Upper lobe of left lung (tissue), 6 donors: ENCODE measurements around the gene CHKA. TPM values are rescaled to one million over a fixed set of nuclear protein-coding genes. Genes with fewer than 3 reads are reported as not detected.
A peak's percentile ranks its signal among the peaks of the same experiment; 100 is the strongest.

ENCODE experiments used
- ATAC-seq, 2 donors: fragments of 200-7000 bp; cut with Tn5 transposase; one replicate each; pipeline ENCODE4 v1.9.1; 2022; ENCODE audit warnings: mild to moderate bottlenecking in 2 of 2, moderate library complexity in 2 of 2; ENCODE audit not compliant: low FRiP score in 2 of 2
- DNase-seq, 2 donors: peaks; one replicate each; pipeline ENCODE4 v3.0.0-alpha.2; 2019 to 2020
- H3K27ac ChIP-seq, 4 donors: fragments of 200-600 bp; sonication (generic); one replicate each; pipeline ENCODE4 v1.5.1; 2016 to 2019
- H3K27me3 ChIP-seq, 4 donors: fragments of 200-600 bp; sonication (generic); one replicate each; pipeline ENCODE4 v1.5.1; 2017 to 2019
- H3K36me3 ChIP-seq, 4 donors: fragments of 200-600 bp; sonication (generic); one replicate each; pipeline ENCODE4 v1.5.1; 2016 to 2019
- H3K4me1 ChIP-seq, 4 donors: fragments of 200-600 bp; sonication (generic); one replicate each; pipeline ENCODE4 v1.5.1; 2018 to 2019
- H3K4me3 ChIP-seq, 4 donors: fragments of 200-600 bp; sonication (generic); one replicate each; pipeline ENCODE4 v1.5.1; 2017 to 2019; ENCODE audit warnings: mild to moderate bottlenecking in 2 of 4, moderate library complexity in 1 of 4
- H3K9me3 ChIP-seq, 4 donors: fragments of 200-600 bp; sonication (generic); one replicate each; pipeline ENCODE4 v1.5.1; 2018 to 2019
- EP300 ChIP-seq, 4 donors: sonication (generic); formaldehyde crosslinking; IDR thresholded peaks; one replicate each; pipeline ENCODE4 v1.5.1; 2017; ENCODE audit warnings: antibody characterized with exemption in 4 of 4, control low read depth in 2 of 4
- POLR2A ChIP-seq, 4 donors: fragments of 450-650 bp; IDR thresholded peaks; one replicate each; pipeline ENCODE4 v1.5.1; 2016 to 2017; ENCODE audit warnings: antibody characterized with exemption in 4 of 4, mild to moderate bottlenecking in 2 of 4
- POLR2AphosphoS5 ChIP-seq, 2 donors: sonication (generic); formaldehyde crosslinking; IDR thresholded peaks; one replicate each; pipeline ENCODE4 v1.5.1; 2017; ENCODE audit warnings: antibody characterized with exemption in 2 of 2
- WGBS, 2 donors: methylation state at CpG; one replicate each; pipeline ENCODE4 v1.1.5; 2017 to 2018; 5-methylcytosine and 5-hydroxymethylcytosine counted together
- total RNA-seq, 6 donors: library from RNA; depleted of rRNA in 4 of 6; stranded (reverse); fragments of >200 nt in 4 of 6; gene quantifications; one replicate each; pipeline versions ENCODE4 v1.1.0 to v1.2.1, GENCODE V29; 2016 to 2021
- TF ChIP-seq, protein P1 (sequence below), 6 experiments: fragments of 450-650 bp in 4 of 6; fragments of 200-600 bp in 2 of 6; sonication (generic) in 2 of 6; IDR thresholded peaks; one replicate each; pipeline ENCODE4 v1.5.1; 2016 to 2019; ENCODE audit warnings: antibody characterized with exemption in 6 of 6
- donor health status: DM: no; HTN: no; CAD: no; lungs with moderate emphysema.
- donor health status: DM: no; HTN: yes; CAD: no; lungs with severe emphysema.

CHKA gene
- total RNA-seq, 6 donors from 2014 or later: 34.5 to 128 (median 59.1) TPM

DNA sequence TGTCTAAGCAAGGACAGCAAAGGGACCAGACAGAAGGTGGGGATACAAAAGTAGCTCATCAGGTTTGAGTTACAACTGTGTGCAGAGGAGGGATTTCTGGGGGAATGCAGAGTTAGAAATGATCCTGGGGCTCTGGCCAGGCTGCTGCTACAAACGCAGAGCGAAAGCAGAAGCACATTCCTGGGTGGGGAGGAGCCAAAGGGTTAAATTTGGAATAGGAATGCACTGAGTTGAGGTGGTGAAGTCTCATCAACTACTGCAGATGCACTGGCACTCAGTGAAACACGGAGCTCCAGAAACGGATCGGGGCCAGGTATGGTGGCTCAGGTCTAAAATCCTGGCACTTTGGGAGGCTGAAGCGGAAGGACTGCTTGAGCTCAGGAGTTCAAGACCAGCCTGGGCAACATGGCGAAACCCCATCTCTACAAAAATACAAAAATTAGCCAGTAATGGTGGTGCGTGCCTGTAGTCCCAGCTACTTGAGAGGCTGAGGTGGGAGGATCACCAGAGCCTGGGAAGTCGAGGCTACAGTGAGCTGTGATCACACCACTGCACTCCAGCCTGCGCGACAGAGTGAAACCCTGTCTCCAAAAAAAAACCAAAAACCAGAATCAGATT lies 3.2 kb downstream of the CHKA start:
- DNase-seq: no peak
- ATAC-seq: no peak
- Histone ChIP-seq H3K36me3 (no peaks in the 10 kb centered on the region), H3K9me3 (no peaks in the 10 kb centered on the region), H3K27me3 (no peaks in the 10 kb centered on the region), H3K27ac (peak overlapping the region; percentile 87 to 99 (median 98)), H3K4me1 (peaks cover 28 to 55% (median 38%) of the 10 kb centered on the region in 4 donors), H3K4me3 (peak overlapping the region in 1 of 4 donors; percentile 71)
- TF ChIP-seq EP300 (IDR thresholded peaks at IDR 0.05) (no peak), POLR2AphosphoS5 (IDR thresholded peaks at IDR 0.05) (no peak), POLR2A (IDR thresholded peaks at IDR 0.05) (no peak)
- TF ChIP-seq, protein P1, sequence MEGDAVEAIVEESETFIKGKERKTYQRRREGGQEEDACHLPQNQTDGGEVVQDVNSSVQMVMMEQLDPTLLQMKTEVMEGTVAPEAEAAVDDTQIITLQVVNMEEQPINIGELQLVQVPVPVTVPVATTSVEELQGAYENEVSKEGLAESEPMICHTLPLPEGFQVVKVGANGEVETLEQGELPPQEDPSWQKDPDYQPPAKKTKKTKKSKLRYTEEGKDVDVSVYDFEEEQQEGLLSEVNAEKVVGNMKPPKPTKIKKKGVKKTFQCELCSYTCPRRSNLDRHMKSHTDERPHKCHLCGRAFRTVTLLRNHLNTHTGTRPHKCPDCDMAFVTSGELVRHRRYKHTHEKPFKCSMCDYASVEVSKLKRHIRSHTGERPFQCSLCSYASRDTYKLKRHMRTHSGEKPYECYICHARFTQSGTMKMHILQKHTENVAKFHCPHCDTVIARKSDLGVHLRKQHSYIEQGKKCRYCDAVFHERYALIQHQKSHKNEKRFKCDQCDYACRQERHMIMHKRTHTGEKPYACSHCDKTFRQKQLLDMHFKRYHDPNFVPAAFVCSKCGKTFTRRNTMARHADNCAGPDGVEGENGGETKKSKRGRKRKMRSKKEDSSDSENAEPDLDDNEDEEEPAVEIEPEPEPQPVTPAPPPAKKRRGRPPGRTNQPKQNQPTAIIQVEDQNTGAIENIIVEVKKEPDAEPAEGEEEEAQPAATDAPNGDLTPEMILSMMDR (IDR thresholded peaks at IDR 0.05): no peak
- WGBS, 2 donors: 78 to 84% methylated on average over 11 of the region's 11 CpGs

DNA sequence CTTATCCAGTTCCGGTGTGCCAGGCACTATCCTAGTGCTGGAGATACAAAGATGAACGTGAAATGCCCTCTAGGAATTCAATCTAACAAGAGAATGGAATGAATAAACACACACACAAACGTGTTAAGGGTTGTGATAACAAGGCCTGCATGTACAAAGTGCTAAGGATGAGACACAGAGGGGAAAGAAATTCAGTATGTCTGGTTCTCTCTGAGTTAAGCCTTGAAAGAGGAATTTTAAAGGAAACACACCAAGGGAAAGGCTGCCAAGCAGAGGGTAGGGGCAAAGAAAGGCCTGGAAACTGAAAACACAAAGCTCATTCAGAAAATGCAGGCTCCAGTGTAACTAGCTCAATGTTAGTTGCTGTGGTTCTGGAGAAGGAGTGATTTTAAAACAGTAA lies 4.2 kb downstream of the CHKA start:
- no peaks in the 10 kb centered on the region for H3K9me3 ChIP-seq
- peaks cover 23 to 50% (median 33%) of the 10 kb centered on the region in 4 donors for H3K4me1 ChIP-seq
- no peak for TF ChIP-seq POLR2A (IDR thresholded peaks at IDR 0.05)
- TF ChIP-seq, protein P1 (IDR thresholded peaks at IDR 0.05): no peak
- no peak for TF ChIP-seq EP300 (IDR thresholded peaks at IDR 0.05)
- TF ChIP-seq POLR2AphosphoS5 (IDR thresholded peaks at IDR 0.05): no peak
- no peak for ATAC-seq
- no peaks in the 10 kb centered on the region for H3K27me3 ChIP-seq
- H3K4me3 ChIP-seq: no peak overlapping the region
- H3K27ac ChIP-seq: peak overlapping the region in 1 of 4 donors; percentile 98
- H3K36me3 ChIP-seq: no peaks in the 10 kb centered on the region
- no peak for DNase-seq
- 57 to 60% methylated on average over 3 of the region's 3 CpGs for WGBS, 2 donors

DNA sequence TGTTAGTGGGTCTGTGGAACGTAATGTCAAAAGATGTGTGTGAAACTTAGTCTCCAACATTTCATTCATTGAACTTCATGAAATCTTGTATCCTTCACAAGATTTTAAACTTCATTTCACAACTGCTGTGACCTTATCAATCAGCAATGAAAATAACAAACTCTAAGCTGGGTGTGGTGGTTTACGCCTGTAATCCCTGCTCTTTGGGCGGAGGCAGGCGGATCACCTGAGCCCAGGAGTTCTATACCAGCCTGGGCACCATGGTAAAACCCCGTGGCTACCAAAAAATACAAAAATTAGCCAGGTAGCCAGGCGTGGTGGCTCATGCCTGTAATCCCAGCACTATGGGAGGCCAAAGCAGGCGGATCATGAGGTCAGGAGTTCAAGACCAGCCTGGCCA lies 5.1 kb downstream of the CHKA start:
- peaks cover 21 to 47% (median 31%) of the 10 kb centered on the region in 4 donors for H3K4me1 ChIP-seq
- no peak for ATAC-seq
- TF ChIP-seq POLR2AphosphoS5 (IDR thresholded peaks at IDR 0.05): no peak
- TF ChIP-seq EP300 (IDR thresholded peaks at IDR 0.05): no peak
- TF ChIP-seq, protein P1 (IDR thresholded peaks at IDR 0.05): no peak
- TF ChIP-seq POLR2A (IDR thresholded peaks at IDR 0.05): no peak
- DNase-seq: no peak
- H3K4me3 ChIP-seq: no peak overlapping the region
- no peaks in the 10 kb centered on the region for H3K27me3 ChIP-seq
- no peaks in the 10 kb centered on the region for H3K9me3 ChIP-seq
- no peak overlapping the region for H3K27ac ChIP-seq
- H3K36me3 ChIP-seq: no peaks in the 10 kb centered on the region
- WGBS, 2 donors: 91 to 97% methylated on average over 7 of the region's 7 CpGs

DNA sequence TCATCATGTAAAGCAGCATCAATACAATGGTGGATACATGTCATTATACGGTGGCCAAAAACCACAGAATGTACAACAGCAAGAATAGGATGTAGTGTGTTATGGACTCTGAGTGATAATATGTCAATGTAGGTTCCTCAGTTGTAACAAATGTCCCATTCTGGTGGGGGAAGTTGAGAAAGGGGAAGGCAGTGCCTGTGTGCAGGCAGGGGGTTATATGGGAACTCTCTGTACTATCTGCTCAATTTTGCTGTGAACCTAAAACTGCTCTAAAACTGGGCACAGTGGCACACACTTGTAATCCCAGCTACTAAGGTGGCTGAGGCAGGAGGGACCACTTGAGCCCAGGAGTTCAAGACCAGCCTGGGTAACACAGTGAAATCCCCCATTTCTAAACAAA lies 5.9 kb downstream of the CHKA start:
- Histone ChIP-seq H3K27me3 (no peaks in the 10 kb centered on the region), H3K4me3 (no peak overlapping the region), H3K9me3 (no peaks in the 10 kb centered on the region), H3K27ac (peak overlapping the region in 1 of 4 donors; percentile 35), H3K36me3 (no peaks in the 10 kb centered on the region), H3K4me1 (peaks cover 21 to 45% (median 30%) of the 10 kb centered on the region in 4 donors)
- ATAC-seq (peak; percentile 76), DNase-seq (no peak)
- TF ChIP-seq POLR2A (IDR thresholded peaks at IDR 0.05) (peak in 1 of 4 donors; percentile 10), EP300 (IDR thresholded peaks at IDR 0.05) (no peak)
- TF ChIP-seq, protein P1 (IDR thresholded peaks at IDR 0.05): no peak
- 64 to 71% methylated on average over 1 of the region's 1 CpG for WGBS, 2 donors

DNA sequence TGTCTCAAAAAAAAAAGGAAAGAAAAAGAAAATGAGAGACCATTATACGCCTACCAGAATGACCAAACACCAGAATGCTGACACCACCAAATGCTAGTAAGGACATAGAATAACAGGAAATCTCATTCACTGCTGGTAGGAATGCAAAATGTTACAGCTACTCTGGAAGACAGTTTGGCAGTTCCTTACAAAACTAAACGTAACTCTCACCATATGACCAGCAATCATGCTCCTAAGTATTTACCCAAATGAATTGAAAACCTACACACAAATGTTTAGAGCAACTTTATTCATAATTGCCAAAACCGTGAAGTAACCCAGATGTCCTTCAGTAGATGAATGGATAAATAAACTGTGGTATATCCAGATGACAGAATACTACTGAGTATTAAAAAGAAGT lies 7.2 kb downstream of the CHKA start:
- ATAC-seq: peak in 1 of 2 donors; percentile 35
- H3K4me3 ChIP-seq: no peak overlapping the region
- H3K27me3 ChIP-seq: no peaks in the 10 kb centered on the region
- H3K9me3 ChIP-seq: no peaks in the 10 kb centered on the region
- 43 to 51% methylated on average over 3 of the region's 3 CpGs for WGBS, 2 donors
- DNase-seq: no peak
- H3K36me3 ChIP-seq: no peaks in the 10 kb centered on the region
- H3K4me1 ChIP-seq: peaks cover 12 to 32% (median 21%) of the 10 kb centered on the region in 4 donors
- TF ChIP-seq POLR2A (IDR thresholded peaks at IDR 0.05) (no peak), EP300 (IDR thresholded peaks at IDR 0.05) (no peak), POLR2AphosphoS5 (IDR thresholded peaks at IDR 0.05) (no peak)
- TF ChIP-seq, protein P1 (IDR thresholded peaks at IDR 0.05): no peak
- H3K27ac ChIP-seq: peak overlapping the region in 3 of 4 donors; percentile 16 to 24 (median 18)
